NCI-H2029 treated with DMSO at 0.1 percent for 48 hours (cell line): ENCODE measurements around the gene CRYAA.
"Not testable (repeated sequence)": the region's sequence is repeated elsewhere in the genome, so short reads cannot be mapped to it uniquely, and the experiment has no call there.

Source experiments
- DNase-seq: peaks from one replicate; lab custom pipeline; 2025; lab: John Stamatoyannopoulos, UW

CRYAA gene

GRCh38 chr21:43168708-43169107 lies at the start of gene CRYAA:
Gene CRYAA (plus strand): TSS chr21:43169008. CDS start chr21:43169100, 92 bp downstream.
- DNase-seq, result not testable (repeated sequence)

- DNase-seq, result not testable (repeated sequence)
These were observed 38.7 kb upstream of the CRYAA start for GRCh38 chr21:43130094-43130493.

GRCh38 chr21:43134520-43134919 lies 34.3 kb upstream of the CRYAA start:
- not testable (repeated sequence) for DNase-seq

GRCh38 chr21:43138944-43139343 lies 29.9 kb upstream of the CRYAA start:
- not testable (repeated sequence) for DNase-seq

- DNase-seq, result not testable (repeated sequence)
These were observed 27.4 kb upstream of the CRYAA start for GRCh38 chr21:43141407-43141806.

- DNase-seq, result not testable (repeated sequence)
These were observed 22.2 kb upstream of the CRYAA start for GRCh38 chr21:43146637-43147036.

- not testable (repeated sequence) for DNase-seq
These were observed 20.8 kb upstream of the CRYAA start for GRCh38 chr21:43147999-43148398.

- not testable (repeated sequence) for DNase-seq
These were observed 19.5 kb upstream of the CRYAA start for GRCh38 chr21:43149344-43149743.

- not testable (repeated sequence) for DNase-seq
These were observed 15.2 kb upstream of the CRYAA start for GRCh38 chr21:43153601-43154000.

GRCh38 chr21:43159279-43160175 lies 9.3 kb upstream of the CRYAA start:
- not testable (repeated sequence) for DNase-seq

GRCh38 chr21:43161826-43162707 lies 6.7 kb upstream of the CRYAA start:
- DNase-seq, result not testable (repeated sequence)

- DNase-seq, result not testable (repeated sequence)
These were observed 6.1 kb upstream of the CRYAA start for GRCh38 chr21:43162708-43163205.

- DNase-seq, result not testable (repeated sequence)
These were observed 4.0 kb upstream of the CRYAA start for GRCh38 chr21:43164823-43165222.

- DNase-seq, result not testable (repeated sequence)
These were observed 3.1 kb upstream of the CRYAA start for GRCh38 chr21:43165734-43166133.

GRCh38 chr21:43169230-43169886 lies 550 bp downstream of the CRYAA start:
- DNase-seq, result not testable (repeated sequence)

GRCh38 chr21:43169891-43170290 lies 1.1 kb downstream of the CRYAA start:
- DNase-seq, result not testable (repeated sequence)

- not testable (repeated sequence) for DNase-seq
These were observed 4.0 kb downstream of the CRYAA start for GRCh38 chr21:43172812-43173211.

GRCh38 chr21:43173438-43173837 lies 4.6 kb downstream of the CRYAA start:
- not testable (repeated sequence) for DNase-seq

GRCh38 chr21:43173930-43174329 lies 5.1 kb downstream of the CRYAA start:
- not testable (repeated sequence) for DNase-seq

- DNase-seq, result not testable (repeated sequence)
These were observed 6.2 kb downstream of the CRYAA start for GRCh38 chr21:43174998-43175397.

GRCh38 chr21:43176621-43177020 lies 7.8 kb downstream of the CRYAA start:
- not testable (repeated sequence) for DNase-seq
